NCI-H2227 (cell line): Measurements from ENCODE around the gene USP35.
"Not testable (repeated sequence)": the region's sequence is repeated elsewhere in the genome, so short reads cannot be mapped to it uniquely, and the experiment has no call there.

Experiments used
- DNase-seq: peaks from one replicate; lab custom pipeline; 2025; ENCODE audit not compliant: unreplicated experiment; lab: John Stamatoyannopoulos, UW

USP35 gene

DNA sequence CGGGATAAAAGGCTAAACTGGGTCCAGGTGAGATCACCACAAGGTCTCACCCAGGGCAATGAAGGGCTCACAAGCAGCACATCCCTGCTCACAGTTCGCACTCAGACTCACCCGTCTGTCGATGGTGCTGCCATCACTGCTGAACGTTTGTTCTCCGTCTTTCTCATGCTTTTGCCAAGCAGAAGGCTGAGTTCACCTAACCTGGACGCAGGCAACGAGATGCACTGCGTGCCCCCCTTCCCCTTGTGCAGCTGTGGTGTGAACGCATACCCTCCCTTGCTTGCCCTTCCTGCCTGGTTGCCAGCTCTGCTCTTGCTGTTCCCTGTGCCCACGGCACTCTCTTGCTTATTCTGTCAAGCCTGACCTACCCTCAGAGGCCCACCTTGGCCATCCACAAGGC lies 18.3 kb upstream of the USP35 start:
- DNase-seq = no peak

GRCh38 chr11:78170874-78171549 lies 17.7 kb upstream of the USP35 start:
- DNase-seq = no peak

- DNase-seq = no peak
Measured at GRCh38 chr11:78171951-78172350, 16.8 kb upstream of the USP35 start.

DNA sequence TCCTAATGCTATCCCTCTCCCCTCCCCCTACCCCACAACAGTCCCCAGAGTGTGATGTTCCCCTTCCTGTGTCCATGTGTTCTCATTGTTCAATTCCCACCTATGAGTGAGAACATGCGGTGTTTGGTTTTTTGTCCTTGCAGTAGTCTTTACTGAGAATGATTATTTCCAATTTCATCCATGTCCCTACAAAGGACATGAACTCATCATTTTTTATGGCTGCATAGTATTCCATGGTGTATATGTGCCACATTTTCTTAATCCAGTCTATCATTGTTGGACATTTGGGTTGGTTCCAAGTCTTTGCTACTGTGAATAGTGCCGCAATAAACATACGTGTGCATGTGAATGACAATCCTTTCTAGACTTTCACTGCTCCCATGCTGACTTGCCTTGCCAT lies 12.9 kb upstream of the USP35 start:
- not testable (repeated sequence) for DNase-seq

- no peak for DNase-seq
Measured at GRCh38 chr11:78176605-78177141, 12.0 kb upstream of the USP35 start.

- no peak for DNase-seq
Measured at GRCh38 chr11:78177216-78177615, 11.5 kb upstream of the USP35 start.

- no peak for DNase-seq
Measured at GRCh38 chr11:78179459-78180071, 9.2 kb upstream of the USP35 start.

DNA sequence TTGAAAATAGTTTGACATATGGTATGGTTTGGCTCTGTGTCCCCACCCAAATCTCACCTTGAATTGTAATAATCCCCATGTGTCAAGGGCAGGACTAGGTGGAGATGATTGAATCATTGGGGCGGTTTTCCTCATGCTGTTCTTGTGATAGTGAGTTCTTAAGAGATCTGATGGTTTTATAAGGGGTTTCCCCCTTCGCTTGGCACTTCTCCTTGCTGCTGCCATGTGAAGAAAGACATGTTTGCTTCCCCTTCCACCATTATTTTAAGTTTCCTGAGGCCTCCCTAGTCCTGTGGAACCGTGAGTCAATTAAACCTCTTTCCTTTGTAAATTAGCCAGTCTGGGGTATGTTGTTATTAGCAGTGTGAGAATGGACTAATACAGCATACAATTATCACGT lies 8.0 kb upstream of the USP35 start:
- DNase-seq = no peak

- DNase-seq = no peak
Measured at GRCh38 chr11:78181185-78181584, 7.5 kb upstream of the USP35 start.

DNA sequence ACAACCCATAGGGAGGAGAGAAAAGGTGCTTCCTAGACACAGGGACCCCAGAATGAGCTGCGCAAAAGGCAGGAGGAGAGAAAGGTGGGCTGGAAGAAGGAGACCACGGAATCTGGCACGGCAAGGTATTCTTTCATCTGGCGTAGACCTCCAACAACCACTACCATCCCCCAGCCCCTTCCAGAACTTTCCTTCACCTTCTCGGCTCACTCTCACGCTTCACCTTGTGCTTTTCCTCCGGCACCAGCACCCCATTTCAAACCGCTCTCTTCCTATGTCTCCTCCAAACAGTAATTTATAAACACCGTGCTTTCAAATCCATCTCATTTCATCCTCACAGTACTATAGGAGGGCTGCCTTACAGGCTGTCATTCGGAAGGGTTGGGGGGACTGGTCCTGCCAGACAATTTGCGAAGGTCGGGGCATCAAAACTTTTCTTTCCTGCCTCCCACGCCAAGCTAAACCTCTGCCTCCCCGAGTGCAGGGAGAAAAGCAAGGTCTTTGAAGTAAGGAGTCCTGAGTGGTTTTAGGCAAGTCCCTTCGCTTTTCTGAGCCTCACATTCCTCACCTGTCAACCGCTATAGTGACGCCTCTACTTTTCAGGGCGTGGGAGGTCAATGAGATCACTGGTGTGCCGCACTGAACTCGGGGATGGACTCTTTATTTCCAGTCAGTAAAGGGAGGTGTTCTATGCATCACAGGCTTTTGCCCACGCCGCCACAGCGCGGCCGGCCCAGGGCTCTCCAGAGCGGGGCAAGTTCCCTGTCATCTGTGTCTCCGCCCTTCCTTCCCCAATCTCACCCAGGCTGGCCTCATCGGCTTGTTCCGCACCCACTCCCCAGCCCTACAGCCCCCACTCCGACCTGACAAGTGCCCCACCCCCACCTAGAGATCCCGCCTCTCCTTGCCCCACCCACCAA lies 1.1 kb upstream of the USP35 start:
- no peak for DNase-seq

- DNase-seq = no peak
Measured at GRCh38 chr11:78189174-78189724, 530 bp downstream of the USP35 start.

GRCh38 chr11:78189851-78190250 lies 1.1 kb downstream of the USP35 start:
- no peak for DNase-seq

DNA sequence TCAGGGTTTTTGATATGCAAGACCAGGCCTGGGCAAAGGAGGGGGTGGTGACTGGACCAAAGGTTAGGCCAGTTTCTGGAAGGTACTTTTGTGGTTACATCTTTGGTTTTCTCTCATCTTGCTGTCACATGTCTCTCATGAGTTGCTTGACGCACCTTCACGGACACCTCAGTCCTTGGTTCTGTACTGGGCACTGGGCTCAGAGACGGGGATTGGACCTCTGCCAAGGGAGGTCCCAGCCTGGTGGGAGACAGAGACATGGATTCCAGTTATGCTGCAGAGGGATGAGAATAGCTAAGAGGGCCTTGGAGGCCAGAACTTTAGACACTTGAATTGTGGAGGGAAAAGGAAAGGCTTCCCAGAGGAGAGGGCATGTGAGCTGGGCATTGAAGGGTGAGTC lies 1.7 kb downstream of the USP35 start:
- DNase-seq = no peak

DNA sequence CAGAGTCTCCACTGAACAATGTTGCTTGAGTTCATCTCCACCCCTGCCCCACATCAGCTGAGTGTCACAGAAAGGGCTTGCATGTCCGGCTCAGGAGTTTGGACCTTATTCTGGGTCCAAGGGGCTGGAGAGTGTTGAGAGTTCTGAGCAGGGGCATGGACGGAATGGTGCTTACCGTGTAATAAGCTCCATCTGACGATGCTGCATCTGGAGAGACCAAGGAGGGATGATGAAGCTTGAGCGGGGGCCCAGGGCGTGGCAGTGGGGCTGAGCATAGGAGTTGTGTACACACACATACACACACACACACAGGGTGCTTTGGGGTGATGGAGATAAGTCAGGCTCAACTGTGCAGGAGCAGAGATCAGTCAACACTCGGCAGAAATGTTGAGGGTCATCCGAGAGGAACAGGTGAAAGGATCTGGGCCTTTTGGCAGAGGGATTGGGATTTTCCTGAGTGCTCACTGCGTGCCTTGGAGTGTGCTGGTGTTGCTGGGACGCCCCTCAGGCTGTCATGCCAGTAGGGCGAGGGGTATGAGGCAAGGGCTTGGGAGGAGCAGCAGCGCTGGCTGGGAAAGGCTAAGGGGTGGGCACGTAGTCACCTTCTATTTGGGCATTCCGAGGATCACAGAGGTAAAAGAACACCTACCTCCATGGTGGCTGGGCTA lies 2.3 kb downstream of the USP35 start:
- no peak for DNase-seq

- no peak for DNase-seq
Measured at GRCh38 chr11:78192223-78192719, 3.6 kb downstream of the USP35 start.

DNA sequence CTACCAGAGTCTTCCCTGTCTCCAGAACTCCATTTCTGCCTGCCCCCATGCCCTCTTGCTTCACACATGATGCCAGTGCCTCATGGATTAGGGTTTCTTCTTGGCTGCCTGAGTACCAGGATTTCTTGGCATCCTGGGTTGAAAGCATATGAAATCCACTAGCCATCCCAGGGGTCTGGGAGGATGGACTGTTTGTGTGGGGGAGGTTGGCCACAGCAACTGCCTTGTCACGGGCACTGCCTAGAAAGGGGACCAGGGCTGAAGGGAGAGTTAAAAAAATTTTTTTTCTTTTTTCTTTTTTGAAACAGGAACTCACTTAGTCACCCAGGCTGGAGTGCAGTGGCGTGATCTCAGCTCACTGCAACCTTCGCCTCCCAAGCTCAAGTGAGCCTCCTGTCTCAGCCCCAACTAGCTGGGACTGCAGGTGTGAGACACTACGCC lies 4.2 kb downstream of the USP35 start:
- DNase-seq = no peak

- DNase-seq = no peak
Measured at GRCh38 chr11:78193806-78194205, 5.1 kb downstream of the USP35 start.

GRCh38 chr11:78194490-78194889 lies 5.8 kb downstream of the USP35 start:
- DNase-seq = no peak

- no peak for DNase-seq
Measured at GRCh38 chr11:78195917-78196560, 7.3 kb downstream of the USP35 start.

DNA sequence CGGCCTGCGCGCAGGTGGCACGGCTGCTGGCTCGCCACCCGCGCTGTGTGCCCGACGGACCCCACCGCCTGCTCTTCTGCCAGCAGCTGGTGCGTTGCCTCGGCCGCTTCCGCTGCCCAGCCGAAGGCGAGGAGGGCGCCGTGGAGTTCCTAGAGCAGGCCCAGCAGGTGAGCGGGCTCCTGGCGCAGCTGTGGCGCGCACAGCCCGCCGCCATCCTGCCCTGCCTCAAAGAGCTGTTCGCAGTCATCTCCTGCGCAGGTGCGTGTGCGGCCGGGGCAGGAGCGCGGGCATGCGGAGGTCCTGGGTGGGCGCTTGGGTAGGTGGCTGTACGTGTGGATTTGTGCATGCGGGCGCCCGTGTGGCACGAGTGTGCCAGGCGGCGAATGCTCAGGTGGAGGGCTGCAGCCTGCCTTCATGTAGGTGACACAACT lies 8.0 kb downstream of the USP35 start:
- no peak for DNase-seq
